Left cardiac atrium (tissue), 4 donors: ENCODE measurements around the gene PLCB1. TPM values are rescaled to one million over a fixed set of nuclear protein-coding genes. Genes with fewer than 3 reads are reported as not detected.

Source experiments
- ATAC-seq, 2 donors: fragments of 200-7000 bp; cut with Tn5 transposase; one replicate each; pipeline ENCODE4 v1.9.1; 2020; ENCODE audit warnings: mild to moderate bottlenecking in 2 of 2, moderate library complexity in 2 of 2
- DNase-seq: peaks from one replicate; pipeline ENCODE4 v3.0.0-alpha.2; 2020
- intact Hi-C, 2 donors: fragments of 100-400 bp; cut with DNase I; formaldehyde crosslinking; loops; one replicate each; pipeline versions ENCODE4 v1.14.1 to v1.15.1; 2022 to 2023
- total RNA-seq, 2 donors: library from RNA; stranded (reverse); fragmentation: NEBNext Ultra II Directional; extraction: Animal tissue kit (Norgen Biotek cat#: 25700); gene quantifications; one replicate each; pipeline ENCODE4 v1.2.1, GENCODE V29; 2021
- donor health status: DM: no; HTN: yes; CAD: no.
- donor health status: DM: no; HTN: yes; CAD: no; lungs with severe emphysema.
- donor health status: DM: yes; HTN: yes; CAD: no.
- donor health status: Dilated cardiomyopathy.

Gene PLCB1
- total RNA-seq, 2 donors from 2014 or later: 25.9 to 27.1 TPM

GRCh38 chr20:8862092-8862491, 730.0 kb downstream of the PLCB1 start:
- DNase-seq: no peak
- ATAC-seq: no peak
- intact Hi-C loops: no loop called here

GRCh38 chr20:8865636-8866035, 733.6 kb downstream of the PLCB1 start:
- intact Hi-C loops: no loop called here

GRCh38 chr20:8867038-8867740, 735.1 kb downstream of the PLCB1 start:
- ATAC-seq: no peak
- intact Hi-C loops: no loop called here

More at GRCh38 chr20:8865636-8866035, 733.6 kb downstream of the PLCB1 start:
- ATAC-seq: no peak
- no peak for DNase-seq

GRCh38 chr20:8870652-8871051, 738.6 kb downstream of the PLCB1 start:
- intact Hi-C loops: no loop called here
- ATAC-seq (no peak), DNase-seq (no peak)

More at GRCh38 chr20:8867038-8867740, 735.1 kb downstream of the PLCB1 start:
- no peak for DNase-seq

- intact Hi-C loops: no loop called here
- DNase-seq (no peak), ATAC-seq (no peak)
Observed at GRCh38 chr20:8874437-8874836, 742.4 kb downstream of the PLCB1 start.

- intact Hi-C loops: no loop called here
- no peak for ATAC-seq
Observed at GRCh38 chr20:8875586-8875985, 743.5 kb downstream of the PLCB1 start.

GRCh38 chr20:8876366-8876765, 744.3 kb downstream of the PLCB1 start:
- DNase-seq (no peak), ATAC-seq (no peak)
- intact Hi-C loops: no loop called here

More at GRCh38 chr20:8875586-8875985, 743.5 kb downstream of the PLCB1 start:
- no peak for DNase-seq

- no peak for ATAC-seq
- intact Hi-C loops: no loop called here
- DNase-seq: no peak
Observed at GRCh38 chr20:8877294-8877693, 745.2 kb downstream of the PLCB1 start.

- intact Hi-C loops: no loop called here
- DNase-seq: no peak
- no peak for ATAC-seq
Observed at GRCh38 chr20:8879669-8880068, 747.6 kb downstream of the PLCB1 start.

GRCh38 chr20:8880085-8880853, 748.2 kb downstream of the PLCB1 start:
- intact Hi-C loops: no loop called here
- DNase-seq (no peak), ATAC-seq (no peak)

GRCh38 chr20:8891039-8891438, 759.0 kb downstream of the PLCB1 start:
- ATAC-seq (no peak), DNase-seq (no peak)
- intact Hi-C loops: no loop called here

GRCh38 chr20:8895472-8895871, 763.4 kb downstream of the PLCB1 start:
- no peak for DNase-seq
- ATAC-seq: no peak
- intact Hi-C loops: no loop called here

- DNase-seq (no peak), ATAC-seq (no peak)
- intact Hi-C loops: no loop called here
Observed at GRCh38 chr20:8898823-8899222, 766.8 kb downstream of the PLCB1 start.

GRCh38 chr20:8901237-8902025, 769.4 kb downstream of the PLCB1 start:
- ATAC-seq: peak; percentile 82 to 89
- intact Hi-C loops: loop anchor here in 1 of 2 donors (5.0 kb wide), 1 partner anchor 166 kb away; the partner anchor contains the start of gene PLCB4
- DNase-seq: peak; percentile 41

- peak in 1 of 2 donors; percentile 24 for ATAC-seq
- intact Hi-C loops: loop anchor here in 1 of 2 donors (5.0 kb wide), 1 partner anchor 163 kb away; the partner anchor contains the start of gene PLCB4
- DNase-seq: no peak
Observed at GRCh38 chr20:8903655-8904605, 771.9 kb downstream of the PLCB1 start.

- intact Hi-C loops: no loop called here
- DNase-seq (no peak), ATAC-seq (no peak)
Observed at GRCh38 chr20:8909596-8909995, 777.5 kb downstream of the PLCB1 start.

GRCh38 chr20:8912096-8912495, 780.0 kb downstream of the PLCB1 start:
- DNase-seq (no peak), ATAC-seq (no peak)
- intact Hi-C loops: no loop called here

- intact Hi-C loops: no loop called here
Observed at GRCh38 chr20:8912731-8913130, 780.7 kb downstream of the PLCB1 start.

GRCh38 chr20:8913456-8913855, 781.4 kb downstream of the PLCB1 start:
- ATAC-seq: no peak
- DNase-seq: no peak
- intact Hi-C loops: no loop called here

More at GRCh38 chr20:8912731-8913130, 780.7 kb downstream of the PLCB1 start:
- no peak for DNase-seq
- no peak for ATAC-seq
